ENCODE data around the gene ACTN1. TPM values are rescaled to one million over a fixed set of nuclear protein-coding genes. Genes with fewer than 3 reads are reported as not detected.
A peak's percentile ranks its signal among the peaks of the same experiment; 100 is the strongest.

ACTN1 gene
- polyA plus RNA-seq, 3 donors: 41.4 to 75.0 (median 69.4) TPM

DNA sequence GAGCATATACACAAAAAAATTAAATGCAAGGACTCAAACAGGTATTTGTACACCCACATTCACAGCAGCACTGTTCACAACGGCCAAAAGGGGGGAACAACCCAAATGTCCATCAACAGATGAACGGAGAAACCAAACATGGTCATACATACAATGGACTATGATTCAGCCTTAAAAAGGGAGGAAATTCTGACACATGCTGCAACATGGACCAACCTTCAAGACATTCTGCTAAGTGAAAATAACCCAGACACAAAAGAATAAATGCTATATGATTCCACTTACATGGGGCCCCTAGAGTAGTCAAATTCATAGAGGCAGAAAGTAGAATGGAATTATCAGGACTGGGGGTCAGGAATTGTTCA, 29.5 kb downstream of the ACTN1 start:
- Histone ChIP-seq H2AFZ (ENCODE audit: insufficient read depth, low read depth, low read length, poor library complexity, severe bottlenecking) (no peak overlapping the region), H3K79me2 (ENCODE audit: insufficient read depth, low read length) (peaks cover 84% of the 10 kb centered on the region), H3K4me2 (replicated peaks; ENCODE audit: extremely low read depth, low read length, poor library complexity, severe bottlenecking) (no peak overlapping the region), H3K9me3 (replicated peaks in 1 of 2; ENCODE audit: control insufficient read depth in 1 of 2, insufficient read depth in 1 of 2, low read length in 2 of 2) (no peaks in the 10 kb centered on the region), H4K20me1 (ENCODE audit: insufficient read depth, low read length) (peaks cover 35% of the 10 kb centered on the region), H3K4me1 (ENCODE audit: control insufficient read depth in 1 of 2, insufficient read depth in 2 of 2, low read length in 2 of 2) (peaks cover 71 to 78% of the 10 kb centered on the region in 2 donors), H3K9ac (ENCODE audit: insufficient read depth, low read length, poor library complexity, severe bottlenecking) (peak overlapping the region; percentile 4), H3K27ac (ENCODE audit: low read depth in 1 of 2, low read length in 2 of 2) (peak overlapping the region; percentile 50 to 92), H3K36me3 (replicated peaks in 1 of 2; ENCODE audit: control insufficient read depth in 1 of 2, insufficient read depth in 2 of 2, low read length in 2 of 2) (no peaks in the 10 kb centered on the region), H3K4me3 (replicated peaks in 1 of 3; ENCODE audit: low read depth in 2 of 3, low read length in 3 of 3) (no peak overlapping the region), H3K27me3 (ENCODE audit: control insufficient read depth in 2 of 2, insufficient read depth in 2 of 2, low read length in 2 of 2) (no peaks in the 10 kb centered on the region)
- DNase-seq: peak; percentile 44 to 63 (median 51)
- Mint-ChIP-seq H3K4me1 (peaks cover 78% of the 10 kb centered on the region), H3K9me3 (no peaks in the 10 kb centered on the region), H3K4me3 (no peak overlapping the region), H3K36me3 (peaks cover 4 to 9% of the 10 kb centered on the region in 2 donors), H3K27ac (peak overlapping the region; percentile 86 to 95 (median 92)), H3K27me3 (ENCODE audit: low read depth in 3 of 3) (peaks cover 0 to 2% (median 0%) of the 10 kb centered on the region in 3 donors)
- WGBS (ENCODE audit: insufficient coverage): no CpG with 5 or more reads among the region's 2 CpGs
- TF ChIP-seq, protein P1, sequence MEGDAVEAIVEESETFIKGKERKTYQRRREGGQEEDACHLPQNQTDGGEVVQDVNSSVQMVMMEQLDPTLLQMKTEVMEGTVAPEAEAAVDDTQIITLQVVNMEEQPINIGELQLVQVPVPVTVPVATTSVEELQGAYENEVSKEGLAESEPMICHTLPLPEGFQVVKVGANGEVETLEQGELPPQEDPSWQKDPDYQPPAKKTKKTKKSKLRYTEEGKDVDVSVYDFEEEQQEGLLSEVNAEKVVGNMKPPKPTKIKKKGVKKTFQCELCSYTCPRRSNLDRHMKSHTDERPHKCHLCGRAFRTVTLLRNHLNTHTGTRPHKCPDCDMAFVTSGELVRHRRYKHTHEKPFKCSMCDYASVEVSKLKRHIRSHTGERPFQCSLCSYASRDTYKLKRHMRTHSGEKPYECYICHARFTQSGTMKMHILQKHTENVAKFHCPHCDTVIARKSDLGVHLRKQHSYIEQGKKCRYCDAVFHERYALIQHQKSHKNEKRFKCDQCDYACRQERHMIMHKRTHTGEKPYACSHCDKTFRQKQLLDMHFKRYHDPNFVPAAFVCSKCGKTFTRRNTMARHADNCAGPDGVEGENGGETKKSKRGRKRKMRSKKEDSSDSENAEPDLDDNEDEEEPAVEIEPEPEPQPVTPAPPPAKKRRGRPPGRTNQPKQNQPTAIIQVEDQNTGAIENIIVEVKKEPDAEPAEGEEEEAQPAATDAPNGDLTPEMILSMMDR (IDR thresholded peaks at IDR 0.05): no peak
- intact Hi-C loops (cut with micrococcal nuclease): loop anchor here in 1 of 2 donors (5.0 kb wide), 1 partner anchor 37 kb away; no protein-coding TSS in a partner anchor

DNA sequence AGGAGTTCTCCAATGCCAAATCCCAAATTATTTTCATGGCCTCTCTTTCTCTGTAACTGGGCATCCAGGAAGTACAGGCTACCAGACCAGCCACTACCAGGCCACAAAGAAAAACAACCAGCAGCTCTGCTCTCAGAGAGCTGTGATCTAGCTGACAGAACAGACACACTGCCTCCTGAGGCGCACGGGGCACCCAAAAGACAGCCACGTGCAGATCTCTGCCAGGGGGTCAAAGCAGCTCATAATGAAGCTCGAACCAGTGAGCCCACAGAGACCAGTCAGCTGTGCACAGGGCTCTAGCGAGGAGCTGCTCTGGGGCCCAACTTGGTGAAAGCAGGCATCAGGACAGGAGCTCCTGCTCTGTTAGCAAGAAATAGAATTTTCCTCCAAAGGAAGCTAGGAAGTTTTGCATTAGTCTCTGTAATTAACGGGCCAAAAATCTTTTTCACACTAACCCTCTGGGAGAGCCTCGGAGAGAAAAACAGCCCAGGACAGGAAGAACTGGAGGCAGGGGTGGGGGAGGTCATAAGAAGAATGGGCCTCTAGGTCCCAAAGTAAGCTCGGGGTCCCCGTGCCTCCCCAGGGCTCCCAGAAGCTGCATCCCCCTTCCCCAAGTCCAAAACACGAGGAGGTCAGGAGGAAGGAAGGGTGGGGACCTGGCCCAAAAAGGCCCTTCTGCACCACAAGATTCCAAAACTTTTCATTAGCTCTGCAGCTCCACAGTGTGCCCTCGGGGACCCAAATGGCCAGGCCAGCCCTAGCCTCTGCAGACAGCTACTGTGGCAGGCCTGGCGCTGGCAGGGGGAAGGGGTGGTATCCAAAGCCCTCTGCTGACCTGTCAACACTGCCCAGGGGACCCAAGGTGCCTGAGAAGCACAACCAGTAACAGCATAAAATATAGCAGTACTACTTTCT, 30.2 kb downstream of the ACTN1 start:
- no peaks in the 10 kb centered on the region for H3K36me3 ChIP-seq (replicated peaks in 1 of 2; ENCODE audit: control insufficient read depth in 1 of 2, insufficient read depth in 2 of 2, low read length in 2 of 2)
- no peaks in the 10 kb centered on the region for H3K27me3 ChIP-seq (ENCODE audit: control insufficient read depth in 2 of 2, insufficient read depth in 2 of 2, low read length in 2 of 2)
- Mint-ChIP-seq H3K27ac (peak overlapping the region in 6 of 7 donors; percentile 48 to 95 (median 90)), H3K36me3 (peaks cover 4 to 9% of the 10 kb centered on the region in 2 donors), H3K27me3 (ENCODE audit: low read depth in 3 of 3) (peaks cover 0 to 2% (median 0%) of the 10 kb centered on the region in 3 donors), H3K4me1 (peaks cover 81% of the 10 kb centered on the region), H3K4me3 (no peak overlapping the region), H3K9me3 (no peaks in the 10 kb centered on the region)
- TF ChIP-seq, protein P1 (IDR thresholded peaks at IDR 0.05): no peak
- intact Hi-C loops (cut with micrococcal nuclease): loop anchor here in 1 of 2 donors (5.0 kb wide), 1 partner anchor 37 kb away; no protein-coding TSS in a partner anchor
- no peak overlapping the region for H3K4me3 ChIP-seq (replicated peaks in 1 of 3; ENCODE audit: low read depth in 2 of 3, low read length in 3 of 3)
- no peak for DNase-seq
- H3K9ac ChIP-seq (ENCODE audit: insufficient read depth, low read length, poor library complexity, severe bottlenecking): no peak overlapping the region
- peaks cover 84% of the 10 kb centered on the region for H3K79me2 ChIP-seq (ENCODE audit: insufficient read depth, low read length)
- WGBS (ENCODE audit: insufficient coverage): 85% methylated on average over 6 of the region's 12 CpGs
- peaks cover 71 to 85% of the 10 kb centered on the region in 2 donors for H3K4me1 ChIP-seq (ENCODE audit: control insufficient read depth in 1 of 2, insufficient read depth in 2 of 2, low read length in 2 of 2)
- H3K27ac ChIP-seq (ENCODE audit: low read depth in 1 of 2, low read length in 2 of 2): peak overlapping the region; percentile 26 to 92
- H2AFZ ChIP-seq (ENCODE audit: insufficient read depth, low read depth, low read length, poor library complexity, severe bottlenecking): no peak overlapping the region
- no peak overlapping the region for H3K4me2 ChIP-seq (replicated peaks; ENCODE audit: extremely low read depth, low read length, poor library complexity, severe bottlenecking)
- H4K20me1 ChIP-seq (ENCODE audit: insufficient read depth, low read length): peaks cover 35% of the 10 kb centered on the region
- no peaks in the 10 kb centered on the region for H3K9me3 ChIP-seq (replicated peaks in 1 of 2; ENCODE audit: control insufficient read depth in 1 of 2, insufficient read depth in 1 of 2, low read length in 2 of 2)

Data from CD14-positive monocyte (primary cell).